Fibroblast of skin of back (primary cell): ENCODE data around the gene KPNA6. TPM values are rescaled to one million over a fixed set of nuclear protein-coding genes. Genes with fewer than 3 reads are reported as not detected.
"Not testable (repeated sequence)": the region's sequence is repeated elsewhere in the genome, so short reads cannot be mapped to it uniquely, and the experiment has no call there.

ENCODE experiments used
- DNase-seq: peaks from one replicate; pipeline ENCODE4 v3.0.0-alpha.2; 2013
- polyA plus RNA-seq, 2 experiments: library from polyadenylated mRNA; unstranded; fragments of 120-200 nt; gene quantifications; one replicate each; pipeline ENCODE4 v1.2.1, GENCODE V29; 2013; ENCODE audit not compliant: insufficient read length in 2 of 2

The KPNA6 gene
- polyA plus RNA-seq (2013, experiment 1 of 2; ENCODE audit: insufficient read length) = 37.2 TPM
- 31.2 TPM for polyA plus RNA-seq (2013, experiment 2 of 2; ENCODE audit: insufficient read length)

DNA sequence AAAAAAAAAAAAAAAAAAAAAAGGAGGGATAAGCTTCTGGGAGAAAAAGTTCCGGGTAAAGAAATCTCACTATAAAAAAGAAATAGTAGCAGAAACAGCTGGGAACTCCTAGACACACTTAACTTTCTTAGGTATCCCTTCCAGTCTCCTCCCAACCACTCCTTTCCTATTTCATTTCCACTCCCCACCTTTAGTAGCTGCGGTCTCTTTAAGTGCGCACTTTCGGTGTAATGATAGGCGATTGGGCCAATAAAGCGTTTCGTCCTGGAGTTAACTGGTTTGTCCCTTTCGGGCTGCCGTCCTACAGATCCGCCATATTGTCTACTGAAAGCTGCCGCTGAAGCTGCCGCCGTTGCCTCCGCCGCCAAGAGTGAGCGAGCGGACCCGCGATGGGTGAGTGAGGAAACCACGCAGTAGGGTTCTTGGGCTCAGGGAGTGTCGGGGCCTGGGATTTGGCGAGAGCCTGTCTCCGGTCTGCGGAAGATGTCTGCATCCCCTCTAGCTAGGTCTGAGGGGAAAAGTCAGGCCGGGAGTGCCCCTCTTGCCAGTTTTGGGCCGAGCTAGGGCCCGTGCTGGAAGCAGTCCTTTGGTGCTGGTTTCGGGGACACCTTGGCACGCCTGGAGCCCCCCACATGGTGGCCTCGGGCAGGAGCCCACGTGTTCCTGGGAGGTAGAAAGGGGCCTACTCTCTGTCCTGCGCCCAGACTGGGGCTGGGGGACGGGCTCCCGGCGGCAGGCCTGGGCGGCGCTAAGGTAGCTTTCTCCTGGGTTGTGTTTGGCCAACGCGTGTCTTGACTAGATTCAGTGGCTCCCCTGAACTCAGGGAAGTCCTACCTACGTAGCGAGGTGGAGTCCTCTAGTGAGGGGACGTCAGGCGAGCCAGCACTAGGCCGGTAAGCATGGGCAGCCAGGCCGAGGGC, at the start of gene KPNA6:
Gene KPNA6, plus strand, starts transcription at position 315 of the 920 bp plus-strand sequence. Its CDS starts 75 bp downstream, at position 390.
- DNase-seq = peak; percentile 97

DNA sequence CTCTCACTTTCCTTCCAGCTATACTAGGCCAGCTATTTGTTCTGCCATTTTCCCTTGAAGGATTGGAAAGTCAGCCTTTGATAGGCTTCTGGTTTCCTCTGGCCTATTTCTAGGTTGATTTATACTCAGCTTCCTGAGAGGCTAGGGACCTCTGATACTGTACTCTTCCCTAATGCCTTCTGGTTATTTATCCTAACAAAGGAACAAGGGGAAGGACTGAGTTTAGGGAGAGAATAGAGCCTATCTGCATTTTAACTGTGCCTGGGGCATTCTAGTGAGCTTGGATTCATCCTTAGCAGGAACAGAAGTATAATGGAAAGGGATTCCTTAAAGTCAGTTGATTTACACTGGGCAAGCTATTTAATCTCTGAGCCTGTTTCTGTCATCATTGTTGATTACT, 46.9 kb upstream of the KPNA6 start:
- no peak for DNase-seq

DNA sequence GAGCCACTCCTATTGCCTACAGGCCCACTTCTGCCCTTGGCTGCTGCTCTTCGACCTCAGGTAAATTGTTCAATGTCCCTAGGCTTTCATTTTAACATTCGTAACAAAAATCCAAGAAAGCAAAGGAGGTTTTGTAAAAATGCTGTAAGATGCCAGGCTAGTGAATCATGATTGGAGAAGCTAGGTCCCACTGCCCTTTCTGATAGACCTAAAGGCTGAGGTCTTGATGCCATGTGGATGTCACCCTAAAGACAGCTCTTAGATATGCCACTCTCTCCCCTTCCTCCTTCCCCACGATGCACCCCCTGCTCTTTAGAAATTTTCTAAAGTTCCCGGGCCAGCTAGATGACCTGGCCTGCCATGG, 45.0 kb upstream of the KPNA6 start:
- peak; percentile 54 for DNase-seq

DNA sequence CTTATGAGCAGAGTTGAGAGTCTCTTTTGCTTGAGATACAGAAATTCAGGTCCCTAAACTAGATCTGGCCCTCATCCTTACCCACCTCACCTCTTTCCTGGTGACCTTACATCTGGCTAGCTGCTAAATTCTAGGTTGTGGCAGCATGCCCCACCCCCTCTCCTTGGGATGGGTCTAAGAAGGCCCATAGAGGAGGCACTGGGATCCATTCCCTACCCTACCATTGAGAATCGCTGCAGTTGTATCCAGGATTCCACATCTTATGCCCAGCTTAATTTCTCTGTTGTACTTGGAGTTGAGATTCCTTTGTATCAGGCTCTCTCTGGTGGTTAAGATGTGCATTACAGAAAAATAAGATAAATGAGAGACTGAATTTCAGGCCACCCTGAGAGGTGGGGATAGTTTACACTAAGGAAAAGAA, 44.6 kb upstream of the KPNA6 start:
- peak; percentile 80 for DNase-seq

DNA sequence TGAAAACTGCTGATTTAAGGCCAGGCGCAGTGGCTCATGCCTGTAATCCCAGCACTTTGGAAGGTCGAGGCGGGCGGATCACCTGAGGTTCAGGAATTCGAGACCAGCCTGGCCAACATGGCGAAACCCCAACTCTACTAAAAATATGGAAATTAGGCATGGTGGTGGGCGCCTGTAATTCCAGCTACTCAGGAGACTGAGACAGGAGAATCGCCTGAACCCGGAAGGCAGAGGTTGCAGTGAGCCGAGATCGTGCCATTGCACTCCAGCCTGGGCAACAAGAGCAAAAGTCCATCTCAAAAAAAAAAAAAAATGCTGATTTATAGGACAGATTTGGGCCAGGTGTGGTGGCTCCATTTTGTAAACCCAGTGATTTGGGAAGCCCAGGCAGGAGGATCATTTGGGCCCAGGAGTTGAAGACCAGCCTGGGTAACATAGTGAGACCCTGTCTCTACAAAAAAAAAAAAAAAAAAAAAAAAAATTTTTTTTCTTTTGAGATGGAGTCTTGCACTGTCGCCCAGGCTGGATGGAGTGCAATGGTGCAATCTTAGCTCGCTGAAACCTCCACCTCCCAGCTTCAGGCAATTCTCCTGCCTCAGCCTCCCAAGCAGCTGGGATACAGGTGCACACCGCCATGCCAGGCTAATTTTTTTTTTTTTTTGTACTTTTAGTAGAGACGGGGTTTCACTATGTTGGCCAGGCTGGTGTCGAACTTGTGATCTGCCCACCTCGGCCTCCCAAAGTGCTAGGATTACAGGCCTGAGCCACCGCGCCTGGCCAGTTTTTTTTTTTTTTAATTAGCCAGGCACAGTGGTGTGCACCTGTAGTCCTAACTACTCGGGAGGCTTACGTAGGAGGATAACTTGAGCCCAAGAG, 42.0 kb upstream of the KPNA6 start:
- DNase-seq = not testable (repeated sequence)

DNA sequence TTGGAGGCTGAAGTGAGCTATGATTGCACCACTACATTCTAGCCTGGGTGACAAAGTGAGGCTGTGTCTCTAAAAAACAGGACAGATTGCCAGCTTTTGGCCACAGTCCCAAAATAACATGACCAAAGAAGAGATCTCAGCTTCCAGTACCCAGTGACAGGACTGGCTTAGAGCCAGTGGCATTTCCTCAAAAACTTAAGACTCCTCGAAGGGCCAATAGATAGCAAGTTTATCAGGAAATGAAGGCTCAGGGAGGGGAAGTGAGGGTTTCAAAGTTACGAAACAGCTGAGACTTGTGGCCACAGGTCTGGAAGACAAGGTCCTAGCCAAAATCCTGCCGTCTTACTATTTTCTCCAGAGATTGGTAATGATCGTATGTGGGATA, 41.4 kb upstream of the KPNA6 start:
- DNase-seq = peak; percentile 95

DNA sequence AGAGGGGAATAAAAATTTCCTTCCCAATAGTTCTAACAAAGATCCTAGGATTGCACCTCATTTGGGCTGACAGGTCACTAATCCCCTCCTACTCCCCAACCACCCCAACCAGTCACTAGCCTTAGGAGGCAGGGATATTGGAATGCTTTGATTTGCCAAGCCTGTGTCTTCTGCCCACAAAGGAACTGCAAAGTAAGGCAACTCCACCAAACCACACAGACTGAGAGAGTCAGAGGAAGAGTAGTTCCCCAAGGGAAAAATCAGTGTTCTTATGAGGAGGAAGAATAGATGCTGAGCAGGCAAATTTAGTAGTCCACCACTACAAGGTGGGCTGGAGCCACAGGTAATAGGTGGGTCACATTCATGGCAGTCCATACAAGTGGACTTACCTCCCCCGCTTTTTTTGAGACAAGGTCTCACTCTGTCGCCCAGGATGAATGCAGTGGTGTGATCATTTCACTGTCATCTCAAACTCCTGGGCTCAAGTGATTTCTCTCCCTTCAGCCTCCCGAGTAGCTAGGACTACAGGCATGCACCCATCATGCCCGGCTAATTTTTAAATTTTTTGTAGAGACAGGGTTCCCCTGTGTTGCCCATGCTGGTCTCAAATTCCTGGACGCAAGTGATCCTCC, 38.8 kb upstream of the KPNA6 start:
- peak; percentile 72 for DNase-seq

DNA sequence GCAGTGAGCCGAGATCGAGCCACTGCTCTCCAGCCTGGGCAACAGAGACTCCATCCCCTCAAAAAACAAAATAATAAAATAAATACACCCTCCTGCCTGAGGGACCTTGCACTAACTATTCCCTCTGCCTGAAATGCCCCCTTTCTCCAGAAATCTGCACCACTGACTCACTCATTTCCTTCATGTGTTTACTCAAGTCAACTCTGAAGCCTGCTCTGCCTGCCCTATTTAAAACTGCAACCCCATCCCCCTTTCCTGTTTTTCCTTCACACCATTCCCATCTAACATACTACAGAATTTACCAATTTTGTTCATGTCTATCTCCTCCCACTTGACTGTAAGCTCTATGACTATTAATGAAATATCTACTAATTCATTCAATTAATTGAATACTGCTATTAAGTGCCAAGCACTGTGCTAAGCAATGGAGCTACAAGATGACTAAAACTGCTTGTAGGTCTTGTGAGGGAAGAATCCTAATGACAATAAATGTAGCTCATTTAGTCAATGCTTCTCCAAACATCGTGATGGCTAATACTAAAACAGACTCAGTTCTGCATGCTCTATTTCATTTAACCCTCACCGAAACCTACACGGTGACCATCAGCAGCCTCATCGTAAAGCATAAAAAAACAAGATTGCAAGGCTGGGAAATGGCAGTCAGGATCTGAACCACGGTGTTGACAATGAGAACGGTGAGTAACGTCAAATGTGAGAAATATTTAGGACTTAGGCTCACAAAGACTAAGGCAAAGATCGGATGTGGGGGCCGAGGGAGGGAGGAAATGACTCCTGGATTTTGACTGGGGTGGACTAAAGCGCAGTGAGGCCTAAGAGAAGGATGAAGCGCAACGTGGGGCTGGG, 35.9 kb upstream of the KPNA6 start:
- peak; percentile 85 for DNase-seq

DNA sequence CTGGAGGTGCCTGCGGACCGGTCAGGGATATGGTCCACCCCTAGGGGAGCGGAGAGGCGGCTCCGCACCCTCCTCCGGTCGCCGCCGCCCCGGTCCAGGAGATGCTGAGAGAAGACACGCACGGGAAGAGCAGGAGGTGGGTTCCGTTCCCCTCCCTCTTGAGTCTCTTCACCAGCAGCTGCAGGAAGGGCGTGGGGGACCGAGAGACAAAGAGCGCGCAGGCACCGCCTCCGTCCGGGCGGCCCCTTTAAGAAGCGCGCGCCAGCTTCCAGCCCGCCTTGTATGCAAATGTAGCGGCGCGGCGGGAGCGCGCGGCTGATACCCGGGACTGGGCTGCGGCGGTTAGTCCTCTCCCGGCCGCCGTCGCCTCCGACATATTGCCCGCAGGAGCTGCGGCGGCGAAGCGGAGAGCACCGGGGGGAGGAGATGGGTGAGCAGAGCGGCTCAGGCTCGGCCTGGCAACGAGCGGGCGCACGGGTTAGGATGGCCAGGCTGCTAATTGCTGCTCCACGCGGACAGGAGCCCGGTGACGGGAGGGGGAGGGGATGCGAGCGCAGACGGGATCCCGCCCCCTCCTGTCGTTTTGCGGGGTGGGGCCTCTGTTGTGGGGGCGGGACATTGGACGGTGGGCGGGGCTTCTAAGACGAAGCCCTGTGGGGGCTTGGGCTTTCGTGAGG, 35.1 kb upstream of the KPNA6 start, which contains the start of gene TMEM39B:
Gene TMEM39B, plus strand, starts transcription at position 318 of the 677 bp plus-strand sequence. Its CDS starts 109 bp downstream, at position 427.
- DNase-seq = peak; percentile 95

DNA sequence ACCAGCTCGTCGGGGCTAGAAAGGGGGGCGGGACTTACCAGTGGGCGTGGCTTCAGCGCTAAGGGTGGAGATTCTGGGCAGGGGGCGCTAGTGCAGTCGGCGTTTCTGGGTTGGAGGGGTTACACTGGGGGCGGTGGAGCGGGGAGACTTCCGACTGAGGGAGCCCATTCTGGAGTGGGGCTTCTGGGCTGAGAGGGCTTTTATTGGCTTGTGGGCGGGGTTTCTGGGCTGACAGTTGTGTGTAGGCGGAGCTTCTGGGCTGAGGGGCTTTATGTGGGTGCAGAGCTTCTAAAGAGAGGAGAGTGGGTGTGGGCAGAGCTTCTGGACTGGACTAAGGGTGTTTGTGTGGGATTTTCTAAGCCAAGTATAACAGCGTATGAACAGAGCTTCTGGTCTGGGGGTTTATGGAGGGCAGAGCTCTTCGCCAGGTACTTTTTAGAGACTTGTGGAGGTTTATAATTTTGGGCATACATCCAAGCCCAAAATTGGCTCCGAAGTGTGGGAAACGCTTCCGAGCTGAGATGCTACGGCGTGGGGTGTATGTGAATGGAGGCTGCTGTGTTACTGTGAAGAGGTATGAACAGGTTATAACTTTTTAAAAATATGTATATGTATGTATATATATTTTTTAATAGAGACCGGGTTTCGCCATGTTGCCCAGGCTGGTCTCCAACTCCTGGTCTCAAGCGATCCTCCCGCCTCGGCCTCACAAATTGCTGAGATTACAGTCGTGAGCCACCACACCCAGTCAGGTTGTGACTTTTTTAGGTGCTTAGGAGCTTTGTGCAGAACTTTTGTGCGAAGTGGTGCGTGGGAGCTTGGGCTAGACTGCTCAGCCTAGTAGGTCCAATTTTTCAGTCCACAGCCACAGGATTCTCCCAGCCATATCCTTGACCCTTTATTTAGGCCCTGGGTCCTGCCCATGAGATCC, 34.3 kb upstream of the KPNA6 start:
- DNase-seq = no peak

DNA sequence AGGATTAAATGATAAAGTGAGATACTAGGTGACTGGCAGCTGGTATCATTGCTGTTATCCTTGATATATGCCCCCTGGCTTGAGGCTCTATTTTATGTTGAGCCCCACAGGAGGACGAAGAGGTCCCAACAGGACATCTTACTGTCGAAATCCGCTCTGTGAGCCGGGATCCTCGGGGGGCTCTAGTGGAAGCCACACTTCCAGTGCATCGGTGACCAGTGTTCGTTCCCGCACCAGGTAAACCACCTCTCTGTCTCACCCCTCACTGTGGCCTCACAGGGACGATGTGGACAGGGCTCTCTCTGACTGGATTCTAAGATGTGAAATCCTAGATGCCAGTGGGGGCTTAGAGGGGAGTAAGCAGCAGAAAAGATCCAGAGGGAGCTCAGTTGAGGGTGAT, 33.0 kb upstream of the KPNA6 start:
- no peak for DNase-seq

DNA sequence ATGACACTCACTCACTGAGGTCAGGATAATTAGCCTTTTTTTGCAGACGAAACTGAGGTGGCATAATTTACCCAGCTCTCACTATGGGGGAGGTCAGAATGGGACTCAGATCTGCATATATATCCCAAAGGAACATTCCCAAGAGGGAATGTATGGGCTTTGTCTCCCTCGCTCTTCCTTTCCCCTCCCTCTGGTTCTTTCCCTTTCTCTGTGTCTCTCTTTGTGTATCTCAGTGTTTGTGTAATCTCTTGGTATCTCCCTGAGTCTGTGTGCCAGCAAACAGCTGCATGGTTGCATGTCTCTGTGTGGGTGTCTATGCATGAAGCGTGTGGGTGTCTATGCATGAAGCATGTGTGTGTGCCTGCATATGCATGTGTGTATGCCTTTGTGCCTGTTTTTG, 30.4 kb upstream of the KPNA6 start:
- DNase-seq = no peak

DNA sequence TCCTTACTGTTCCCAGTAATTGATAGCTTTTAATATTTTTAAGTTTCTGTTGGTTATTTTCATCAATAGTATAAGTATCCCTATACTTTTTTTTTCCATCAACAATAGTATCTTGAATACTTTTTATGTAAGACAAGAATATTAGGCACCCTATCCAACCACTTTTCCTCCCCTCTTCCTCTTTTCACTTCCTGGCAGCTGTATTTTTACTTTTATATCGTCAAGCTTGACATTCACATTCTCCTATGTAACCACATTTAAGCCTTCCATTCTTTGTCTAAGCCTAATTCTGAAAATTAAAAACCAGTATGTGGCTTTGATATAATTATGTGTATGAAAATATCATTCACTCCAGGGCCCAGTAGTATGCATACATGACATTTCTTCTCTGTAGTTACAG, 25.8 kb upstream of the KPNA6 start:
- no peak for DNase-seq

DNA sequence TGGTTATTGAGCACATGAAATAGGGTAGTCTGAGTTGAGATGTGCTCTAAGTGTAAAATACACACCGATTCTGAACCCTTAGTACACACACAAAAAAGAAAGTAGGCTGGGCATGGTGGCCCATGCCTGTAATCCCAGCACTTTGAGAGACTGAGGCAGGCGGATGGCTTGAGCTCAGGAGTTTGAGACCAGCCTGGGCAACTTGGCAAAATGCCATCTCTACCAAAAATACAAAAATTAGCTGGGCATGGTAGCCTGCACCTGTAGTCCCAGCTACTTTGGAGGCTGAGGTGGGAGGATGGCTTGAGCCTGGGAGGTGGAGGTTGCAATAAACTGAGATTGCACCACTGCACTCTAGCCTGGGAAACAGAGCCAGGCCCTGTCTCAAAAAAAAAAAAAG, 21.5 kb upstream of the KPNA6 start:
- not testable (repeated sequence) for DNase-seq

DNA sequence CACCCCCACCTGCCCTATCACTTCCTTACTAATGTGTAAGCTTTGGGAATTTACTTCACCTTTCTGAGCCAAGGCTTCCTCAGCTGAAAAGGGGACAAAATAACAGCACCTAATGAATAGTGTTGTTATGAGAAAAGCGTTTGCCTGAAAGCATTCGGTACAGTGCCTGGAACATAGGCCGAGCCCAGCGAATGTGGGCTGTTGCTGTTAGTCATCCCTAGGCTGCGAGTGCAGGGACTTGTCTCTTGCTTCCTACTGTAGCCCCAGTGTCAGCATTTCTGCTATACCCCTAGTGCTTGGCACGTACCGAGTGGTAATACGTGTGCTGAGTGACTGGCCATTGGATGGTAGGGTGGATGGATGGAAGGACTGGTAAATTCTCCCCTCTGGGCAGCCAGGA, 16.7 kb upstream of the KPNA6 start:
- DNase-seq = no peak

DNA sequence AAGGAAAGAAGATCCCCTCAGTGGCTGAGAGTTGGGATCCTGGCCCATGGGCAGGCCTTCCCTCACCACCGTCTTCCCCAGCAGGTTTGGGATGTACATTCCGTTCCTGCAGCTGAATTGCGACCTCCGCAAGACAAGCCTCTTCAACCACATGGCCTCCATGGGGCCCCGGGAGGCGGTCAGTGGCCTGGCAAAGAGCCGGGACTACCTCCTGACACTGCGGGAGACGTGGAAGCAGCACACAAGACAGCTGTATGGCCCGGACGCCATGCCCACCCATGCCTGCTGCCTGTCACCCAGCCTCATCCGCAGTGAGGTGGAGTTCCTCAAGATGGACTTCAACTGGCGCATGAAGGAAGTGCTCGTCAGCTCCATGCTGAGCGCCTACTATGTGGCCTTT, 16.3 kb upstream of the KPNA6 start:
- no peak for DNase-seq

DNA sequence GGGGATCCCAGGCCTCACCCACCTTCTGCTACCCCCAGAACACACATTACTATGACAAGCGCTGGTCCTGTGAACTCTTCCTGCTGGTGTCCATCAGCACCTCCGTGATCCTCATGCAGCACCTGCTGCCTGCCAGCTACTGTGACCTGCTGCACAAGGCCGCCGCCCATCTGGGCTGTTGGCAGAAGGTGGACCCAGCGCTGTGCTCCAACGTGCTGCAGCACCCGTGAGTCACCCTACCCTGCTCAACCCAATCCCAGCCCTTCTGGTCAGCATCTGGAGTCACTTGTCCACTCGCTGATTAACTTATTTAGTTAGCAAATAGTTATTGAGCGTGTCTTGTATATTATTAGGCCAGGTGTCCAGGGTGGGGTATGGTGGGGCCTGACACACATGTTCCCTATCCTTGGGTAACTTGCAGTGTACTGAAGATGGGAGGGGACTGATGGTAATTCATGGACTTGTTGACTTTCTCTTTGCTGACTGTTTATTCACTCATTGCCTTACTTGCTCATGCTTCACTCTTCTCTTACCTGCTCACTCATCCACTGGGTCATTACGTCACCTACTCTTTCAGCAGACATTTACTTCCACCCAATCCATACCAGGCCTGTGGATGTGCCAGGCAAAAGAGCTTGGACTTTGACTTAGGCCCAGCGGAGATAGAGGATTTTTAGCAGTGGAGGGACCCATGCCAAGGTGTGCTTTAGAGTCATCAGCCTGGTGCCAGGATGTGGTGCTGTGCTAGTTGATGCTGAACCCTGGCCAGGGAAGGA, 12.9 kb upstream of the KPNA6 start:
- DNase-seq = no peak

DNA sequence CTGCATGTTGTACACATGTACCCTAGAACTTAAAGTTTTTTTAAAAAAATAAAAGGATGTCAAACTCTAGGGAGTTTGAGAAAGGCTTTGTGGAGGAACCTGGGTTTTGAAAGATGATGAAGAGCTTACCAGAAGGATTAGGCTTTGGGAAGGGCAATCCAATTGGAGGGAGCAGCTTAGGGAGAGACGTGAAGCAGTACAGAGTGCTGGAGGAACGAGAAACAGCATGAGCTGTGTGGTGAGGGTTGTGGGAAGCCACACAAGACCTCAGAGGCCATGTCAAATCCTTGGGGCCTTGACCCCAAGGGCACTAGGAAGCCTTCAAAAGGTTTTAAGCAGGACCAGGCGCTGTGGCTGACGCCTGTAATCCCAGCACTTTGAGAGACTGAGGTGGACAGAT, 8.4 kb upstream of the KPNA6 start:
- no peak for DNase-seq

DNA sequence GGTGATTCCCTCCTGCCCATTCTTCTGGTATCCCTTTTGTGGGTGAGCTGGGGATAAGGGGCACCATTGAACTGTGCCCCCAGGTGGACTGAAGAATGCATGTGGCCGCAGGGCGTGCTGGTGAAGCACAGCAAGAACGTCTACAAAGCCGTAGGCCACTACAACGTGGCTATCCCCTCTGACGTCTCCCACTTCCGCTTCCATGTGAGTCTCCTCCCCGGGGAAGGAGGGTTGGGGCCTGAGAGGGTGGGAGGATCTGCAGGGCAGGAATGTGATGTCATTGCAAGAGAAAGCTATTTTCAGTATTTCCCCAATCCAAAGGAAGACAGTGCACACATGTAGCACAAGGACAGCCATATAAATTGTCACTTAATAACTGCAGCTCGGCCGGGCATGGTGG, 7.5 kb upstream of the KPNA6 start:
- peak; percentile 48 for DNase-seq
